Activated CD8-positive, alpha-beta T cell treated with anti-CD3 and anti-CD28 coated beads for 36 hours (primary cell): Measurements from ENCODE around the gene KRT78. TPM values are rescaled to one million over a fixed set of nuclear protein-coding genes. Genes with fewer than 3 reads are reported as not detected.
"Not testable (repeated sequence)": the region's sequence is repeated elsewhere in the genome, so short reads cannot be mapped to it uniquely, and the experiment has no call there.

Experiments used
- ATAC-seq: fragments of 200-7000 bp; cut with Tn5 transposase; one replicate; pipeline ENCODE4 v1.10.0; 2021; ENCODE audit warnings: mild to moderate bottlenecking, moderate library complexity
- CTCF ChIA-PET: fragments of 350-600 bp; sonication (Branson Sonifier 250); formaldehyde crosslinking; loops from one replicate; lab custom pipeline; 2021; ENCODE audit warnings: antibody characterized with exemption; lab: Charles Lee
- POLR2A ChIA-PET: fragments of 350-600 bp; sonication (Branson Sonifier 250); formaldehyde crosslinking; loops from one replicate; lab custom pipeline; 2021; ENCODE audit warnings: antibody characterized with exemption; lab: Charles Lee
- DNase-seq: peaks from one replicate; pipeline ENCODE4 v3.0.0-alpha.2; 2020
- H3K27ac Mint-ChIP-seq: one replicate; pipeline ENCODE4 v1.8.0; 2021; ENCODE audit warnings: mild to moderate bottlenecking, mixed read lengths
- H3K27me3 Mint-ChIP-seq: one replicate; pipeline ENCODE4 v1.8.0; 2021; ENCODE audit warnings: mixed read lengths
- H3K36me3 Mint-ChIP-seq: one replicate; pipeline ENCODE4 v1.8.0; 2021; ENCODE audit warnings: low read depth, mixed read lengths
- H3K4me1 Mint-ChIP-seq: one replicate; pipeline ENCODE4 v1.8.0; 2021; ENCODE audit warnings: low read depth, mixed read lengths
- H3K4me3 Mint-ChIP-seq: one replicate; pipeline ENCODE4 v1.8.0; 2021; ENCODE audit warnings: mild to moderate bottlenecking, moderate library complexity, mixed read lengths
- H3K9me3 Mint-ChIP-seq: one replicate; pipeline ENCODE4 v1.8.0; 2021; ENCODE audit warnings: mixed read lengths
- CTCF ChIP-seq: fragments of 200-600 bp; IDR thresholded peaks from one replicate; pipeline ENCODE4 v1.8.0; 2022; ENCODE audit warnings: antibody characterized with exemption, mild to moderate bottlenecking
- intact Hi-C: fragments of 100-400 bp; cut with micrococcal nuclease; formaldehyde crosslinking; loops from one replicate; pipeline ENCODE4 v1.10.0; 2022
- total RNA-seq, 2 experiments: library from RNA; stranded (reverse); gene quantifications; one replicate each; pipeline ENCODE4 v1.2.3, GENCODE V29; 2021

The KRT78 gene
- total RNA-seq, 2 experiments from 2014 or later = not detected

GRCh38 chr12:52857500-52857899 is 8.7 kb upstream of the KRT78 start:
- no peak for TF ChIP-seq CTCF
- H3K9me3 Mint-ChIP-seq = no peaks in the 10 kb centered on the region
- DNase-seq (no peak), ATAC-seq (no peak)
- H3K36me3 Mint-ChIP-seq = no peaks in the 10 kb centered on the region
- ChIA-PET POLR2A (interaction anchor here (0.6 kb wide), 1 partner anchor 355 kb away, joined by 3 read pairs; no protein-coding TSS in a partner anchor), CTCF (interaction anchor here (0.7 kb wide), 1 partner anchor 13 kb away, joined by 3 read pairs; no protein-coding TSS in a partner anchor)
- intact Hi-C loops = no loop called here
- no peaks in the 10 kb centered on the region for H3K27me3 Mint-ChIP-seq
- no peak overlapping the region for H3K4me3 Mint-ChIP-seq
- H3K4me1 Mint-ChIP-seq = no peaks in the 10 kb centered on the region
- no peak overlapping the region for H3K27ac Mint-ChIP-seq

GRCh38 chr12:52856787-52857186 is 8.0 kb upstream of the KRT78 start:
- no peak for TF ChIP-seq CTCF
- H3K27me3 Mint-ChIP-seq = no peaks in the 10 kb centered on the region
- intact Hi-C loops = no loop called here
- H3K4me3 Mint-ChIP-seq = no peak overlapping the region
- POLR2A ChIA-PET = no interaction called here
- no peak for ATAC-seq
- no peak for DNase-seq
- H3K9me3 Mint-ChIP-seq = no peaks in the 10 kb centered on the region
- no peaks in the 10 kb centered on the region for H3K36me3 Mint-ChIP-seq
- CTCF ChIA-PET = interaction anchor here (0.7 kb wide), 1 partner anchor 14 kb away, joined by 3 read pairs; no protein-coding TSS in a partner anchor
- no peak overlapping the region for H3K27ac Mint-ChIP-seq
- H3K4me1 Mint-ChIP-seq = no peaks in the 10 kb centered on the region

GRCh38 chr12:52856077-52856476 is 7.3 kb upstream of the KRT78 start:
- CTCF ChIA-PET = interaction anchor here (0.7 kb wide), 1 partner anchor 15 kb away, joined by 3 read pairs; no protein-coding TSS in a partner anchor
- H3K4me1 Mint-ChIP-seq, H3K36me3 Mint-ChIP-seq, H3K27me3 Mint-ChIP-seq, POLR2A ChIA-PET, ATAC-seq, H3K27ac Mint-ChIP-seq, DNase-seq, H3K9me3 Mint-ChIP-seq, intact Hi-C loops, H3K4me3 Mint-ChIP-seq: not testable (repeated sequence)

GRCh38 chr12:52851787-52852186 is 3.0 kb upstream of the KRT78 start:
- ATAC-seq (no peak), DNase-seq (no peak)
- Mint-ChIP-seq H3K4me1 (no peaks in the 10 kb centered on the region), H3K27ac (no peak overlapping the region), H3K27me3 (no peaks in the 10 kb centered on the region), H3K9me3 (no peaks in the 10 kb centered on the region), H3K4me3 (no peak overlapping the region), H3K36me3 (no peaks in the 10 kb centered on the region)
- intact Hi-C loops = no loop called here
- ChIA-PET CTCF (interaction anchor here (0.9 kb wide), 1 partner anchor 14 kb away, joined by 3 read pairs; no protein-coding TSS in a partner anchor), POLR2A (interaction anchor here (0.6 to 0.7 kb wide), 2 partner anchors 16 to 34 kb away, joined by 3 read pairs; no protein-coding TSS in a partner anchor)
- TF ChIP-seq CTCF = no peak

- DNase-seq = no peak
- intact Hi-C loops = no loop called here
- Mint-ChIP-seq H3K4me1 (no peaks in the 10 kb centered on the region), H3K27ac (no peak overlapping the region), H3K36me3 (no peaks in the 10 kb centered on the region), H3K9me3 (no peaks in the 10 kb centered on the region), H3K4me3 (no peak overlapping the region), H3K27me3 (no peaks in the 10 kb centered on the region)
- no peak for ATAC-seq
- CTCF ChIA-PET = interaction anchor here (1.6 kb wide), 1 partner anchor 15 kb away, joined by 3 read pairs; no protein-coding TSS in a partner anchor
- no peak for TF ChIP-seq CTCF
- POLR2A ChIA-PET = interaction anchor here (0.7 kb wide), 1 partner anchor 35 kb away, joined by 3 read pairs; no protein-coding TSS in a partner anchor
Observed at GRCh38 chr12:52850681-52851080, 1.9 kb upstream of the KRT78 start.
